HG02798 (cell line): Measurements from ENCODE around the gene ADAMTS19.

Experiments used
- ATAC-seq: cut with Tn5 transposase; IDR thresholded peaks from one replicate; pipeline ENCODE4 v1.9.1; 2021; ENCODE audit warnings: mild to moderate bottlenecking; ENCODE audit not compliant: unreplicated experiment, poor library complexity

ADAMTS19 gene

DNA sequence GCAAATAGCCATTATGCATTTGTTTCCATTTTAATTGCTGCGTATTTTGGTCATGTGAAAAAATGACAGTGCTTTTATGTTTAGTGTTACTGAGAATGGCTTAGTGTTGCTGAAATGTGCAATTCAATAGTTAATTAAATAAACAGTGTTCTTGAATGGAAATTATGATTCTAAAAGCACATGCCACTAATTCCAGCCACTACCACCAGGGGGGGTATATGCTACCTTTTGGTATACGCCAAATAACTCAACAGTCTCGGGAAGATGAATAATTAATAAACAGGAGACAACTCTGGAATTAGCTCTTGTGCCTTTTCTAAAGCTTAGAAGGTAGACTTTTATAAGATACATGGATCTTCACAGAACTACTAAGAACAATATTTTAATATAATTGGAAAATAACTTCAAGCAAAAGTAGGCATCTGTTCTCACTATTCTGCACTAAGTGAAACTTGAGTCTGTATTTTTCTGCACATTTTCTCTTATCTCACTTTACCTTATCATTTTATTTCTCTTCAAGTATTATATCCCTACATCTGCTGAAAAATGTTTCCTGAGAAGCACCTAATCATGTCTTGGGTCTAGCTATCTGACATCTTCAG, 204.3 kb downstream of the ADAMTS19 start:
- ATAC-seq: peak; percentile 89

DNA sequence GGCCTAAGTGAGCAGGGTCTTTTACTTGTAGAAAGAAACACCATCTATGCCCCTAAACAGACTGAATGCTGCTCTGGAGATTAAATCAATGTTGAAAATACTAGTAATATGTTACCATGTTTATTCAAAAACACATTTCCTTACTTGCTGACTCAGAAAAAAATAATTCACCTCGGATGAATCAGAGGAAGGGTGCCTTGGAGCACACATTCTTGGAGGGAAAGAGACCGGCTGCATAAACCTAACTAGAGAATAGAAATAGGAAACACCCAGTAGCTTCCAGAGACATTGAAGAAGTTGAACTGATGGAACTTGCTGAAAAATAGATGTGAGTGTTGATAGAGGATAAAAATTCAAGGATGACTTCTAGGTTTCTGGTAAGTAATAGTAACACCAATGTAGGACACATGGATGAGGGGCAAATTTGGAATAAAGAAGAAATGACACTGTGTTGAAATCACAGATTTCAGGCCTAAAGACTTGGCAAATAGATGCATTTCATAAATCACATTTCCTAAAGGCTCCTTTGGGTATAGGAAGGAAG, 210.9 kb downstream of the ADAMTS19 start:
- no peak for ATAC-seq

DNA sequence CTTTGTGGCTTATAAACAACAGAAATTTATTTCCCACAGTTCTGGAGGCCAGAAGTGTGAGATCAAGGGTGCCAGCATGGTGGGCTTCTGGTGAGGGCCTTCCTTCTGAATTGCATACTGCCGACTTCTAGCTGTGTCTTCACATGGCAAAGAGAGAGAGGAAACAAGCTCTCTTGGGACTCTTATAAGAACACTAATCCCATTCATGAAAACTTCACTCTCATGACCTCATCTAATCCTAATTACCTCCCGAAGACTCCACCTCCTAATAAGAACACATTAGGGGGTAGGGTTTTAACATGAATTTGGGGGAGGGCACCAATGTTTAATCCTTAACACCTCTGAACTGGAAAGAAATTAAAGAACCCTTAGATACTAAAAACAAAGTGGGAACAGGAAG, 211.9 kb downstream of the ADAMTS19 start:
- ATAC-seq: no peak

DNA sequence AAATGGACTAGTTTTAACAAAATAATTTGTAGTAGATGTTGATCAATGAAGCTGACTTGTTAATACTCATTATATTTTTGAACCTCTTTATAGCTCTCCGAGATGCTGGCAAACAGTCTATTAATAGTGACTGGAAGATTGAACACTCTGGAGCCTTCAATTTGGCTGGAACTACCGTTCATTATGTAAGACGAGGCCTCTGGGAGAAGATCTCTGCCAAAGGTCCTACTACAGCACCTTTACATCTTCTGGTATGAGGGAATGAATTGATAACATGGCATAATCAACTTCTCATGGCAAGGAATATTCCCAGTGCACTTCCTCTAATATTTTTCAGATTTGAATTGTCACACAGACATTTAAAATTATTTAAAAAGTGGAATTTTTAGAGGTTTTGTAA, 219.6 kb downstream of the ADAMTS19 start:
- ATAC-seq: no peak

DNA sequence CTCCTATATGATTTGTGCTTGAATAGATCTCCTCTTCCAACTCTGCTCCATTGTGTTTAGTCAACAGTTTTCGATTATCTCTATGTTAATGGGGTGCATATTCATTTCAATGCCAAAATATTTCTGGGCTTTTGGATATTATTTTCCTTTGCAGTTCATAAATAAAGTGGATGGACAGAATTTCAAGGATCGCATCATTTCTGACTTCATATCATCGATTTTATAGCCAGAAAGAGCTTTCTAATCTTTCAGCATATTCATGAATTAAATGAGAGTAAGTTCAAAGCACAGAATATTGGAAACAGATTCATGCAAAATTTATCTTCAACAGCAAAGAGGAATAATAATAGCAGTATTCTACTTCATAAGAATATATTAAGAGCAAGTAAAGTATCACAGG, 227.8 kb downstream of the ADAMTS19 start:
- ATAC-seq: no peak

DNA sequence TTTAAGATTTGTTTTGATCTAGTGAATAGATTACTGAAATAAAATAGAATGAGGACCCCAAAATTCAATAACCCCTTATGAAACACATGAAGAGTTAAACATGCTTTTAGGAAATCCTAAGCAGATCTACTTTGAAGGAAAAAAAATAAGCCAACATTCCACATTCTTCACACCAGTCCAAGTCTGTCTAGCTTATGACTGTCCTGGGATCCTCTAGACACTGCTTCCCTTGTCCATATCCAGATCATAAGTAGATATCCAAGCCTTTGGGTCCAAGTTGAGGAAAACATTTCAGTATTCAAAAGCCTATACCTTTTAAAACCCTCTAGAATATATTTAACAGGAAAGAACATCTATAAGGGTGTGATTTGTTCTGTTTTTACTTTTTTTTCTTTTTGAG, 228.9 kb downstream of the ADAMTS19 start:
- no peak for ATAC-seq

DNA sequence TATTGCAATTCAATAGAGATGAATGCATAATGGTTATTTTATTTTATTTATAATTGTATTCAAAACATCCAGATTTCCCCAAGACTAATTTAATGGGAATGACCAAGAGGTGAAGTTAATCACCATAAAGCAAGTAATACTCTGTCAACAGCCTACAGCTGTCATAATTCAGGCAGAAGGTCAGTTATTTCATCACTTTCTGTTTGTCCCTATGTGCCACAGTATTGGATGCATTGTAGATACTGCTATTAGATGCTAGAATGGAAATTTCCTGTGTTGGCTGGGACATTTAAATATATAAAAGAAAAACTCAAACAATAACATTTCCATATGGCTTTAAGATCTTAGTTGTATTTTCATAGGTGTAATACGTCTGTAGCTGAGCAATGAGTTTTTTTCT, 231.1 kb downstream of the ADAMTS19 start:
- ATAC-seq: no peak

DNA sequence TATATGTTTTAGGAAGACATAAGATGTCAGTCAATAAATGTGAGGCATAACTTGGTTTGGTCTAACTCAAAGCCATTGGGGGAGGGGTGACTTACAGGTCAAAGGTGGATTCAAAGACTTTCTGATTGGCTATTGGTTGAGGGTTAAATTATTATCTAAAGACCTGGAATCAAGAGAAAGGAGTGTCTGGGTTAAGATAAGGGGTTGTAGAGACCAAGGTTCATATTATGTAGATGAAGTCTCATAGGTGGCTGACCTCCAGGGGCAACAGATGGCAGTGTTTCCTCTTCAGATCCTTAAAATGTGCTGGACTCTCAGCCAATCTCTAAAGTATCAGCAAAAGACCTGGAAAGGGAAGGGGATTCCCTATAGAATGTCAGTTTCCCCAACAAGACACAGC, 236.5 kb downstream of the ADAMTS19 start:
- ATAC-seq: no peak

DNA sequence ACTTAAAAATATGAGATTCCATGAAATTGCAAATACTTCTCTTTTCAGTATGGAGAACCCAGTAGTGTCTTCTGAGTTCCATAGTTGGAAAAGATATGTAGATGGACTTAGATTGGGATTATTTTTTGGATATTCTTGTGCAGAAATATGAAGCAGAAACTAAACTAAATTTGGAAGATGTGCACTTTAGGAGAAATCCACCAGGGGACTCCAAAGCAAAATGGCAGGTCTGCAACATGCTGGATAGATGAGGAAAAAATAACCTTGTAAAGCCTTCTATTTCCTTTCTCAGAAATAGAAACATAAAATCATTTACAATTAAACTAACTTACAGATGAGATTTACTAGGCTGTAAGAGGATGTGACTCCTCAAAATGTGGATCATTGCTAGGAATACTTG, 238.6 kb downstream of the ADAMTS19 start:
- ATAC-seq: no peak

DNA sequence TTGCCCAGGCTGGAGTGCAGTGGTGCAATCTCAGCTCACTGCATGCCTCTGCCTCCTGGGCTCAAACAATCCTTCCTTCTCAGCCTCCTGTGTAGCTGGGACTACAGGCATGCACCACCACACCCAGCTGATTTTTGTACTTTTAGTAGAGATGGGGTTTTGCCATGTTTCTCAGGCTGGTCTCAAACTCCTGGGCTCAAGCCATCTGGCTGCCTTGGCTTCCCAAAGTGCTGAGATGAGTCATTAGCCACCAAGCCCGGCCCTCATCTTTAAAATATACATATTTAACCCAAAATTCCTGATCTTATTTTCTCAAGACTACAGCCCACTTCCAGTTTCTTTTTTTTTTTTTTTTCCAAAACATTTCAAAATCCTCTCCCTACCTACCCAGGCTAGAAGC, 256.1 kb downstream of the ADAMTS19 start:
- no peak for ATAC-seq

DNA sequence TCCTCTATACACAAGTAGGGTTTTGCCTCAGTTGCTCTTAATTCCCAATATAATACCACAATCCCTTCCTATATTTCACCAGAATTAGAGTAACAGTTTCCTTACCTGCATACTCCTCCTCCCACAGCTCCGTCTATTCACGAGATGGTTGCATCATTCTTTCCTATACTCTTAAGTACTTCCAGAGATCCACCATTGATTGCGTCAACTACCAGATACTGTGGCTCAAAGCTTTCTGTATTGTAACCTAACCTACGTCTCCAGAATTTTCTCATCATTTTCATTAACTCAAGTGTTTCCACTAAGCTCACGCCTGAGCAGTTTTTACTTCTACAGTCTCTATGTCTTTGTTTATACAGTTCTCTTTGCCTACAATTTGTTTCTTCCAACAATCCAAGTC, 256.6 kb downstream of the ADAMTS19 start:
- ATAC-seq: no peak

DNA sequence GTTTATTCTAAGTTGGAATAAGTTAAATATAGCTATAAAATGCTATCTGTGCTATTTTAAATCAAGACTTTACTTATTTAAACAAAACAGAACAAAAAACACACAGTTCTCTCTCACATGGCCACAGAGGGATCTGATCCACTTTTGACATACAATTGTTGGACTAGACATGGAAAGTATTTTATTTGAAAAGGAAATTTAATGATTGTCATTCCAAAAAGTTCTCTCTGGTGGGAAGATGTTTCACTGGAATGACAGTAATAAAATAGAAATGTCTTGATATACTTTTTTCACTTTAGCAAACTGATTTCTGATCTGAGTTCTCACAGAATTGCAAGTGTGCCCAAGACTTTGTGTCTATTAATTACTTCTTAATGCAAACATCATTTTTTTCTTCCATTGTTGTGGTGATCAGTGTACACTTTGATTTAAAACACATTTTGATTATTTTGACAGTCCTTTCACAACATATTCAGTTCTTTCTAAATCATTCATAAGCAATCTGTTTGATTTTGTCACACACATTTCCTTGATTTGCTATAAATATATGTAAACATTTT, 257.7 kb downstream of the ADAMTS19 start:
- no peak for ATAC-seq

DNA sequence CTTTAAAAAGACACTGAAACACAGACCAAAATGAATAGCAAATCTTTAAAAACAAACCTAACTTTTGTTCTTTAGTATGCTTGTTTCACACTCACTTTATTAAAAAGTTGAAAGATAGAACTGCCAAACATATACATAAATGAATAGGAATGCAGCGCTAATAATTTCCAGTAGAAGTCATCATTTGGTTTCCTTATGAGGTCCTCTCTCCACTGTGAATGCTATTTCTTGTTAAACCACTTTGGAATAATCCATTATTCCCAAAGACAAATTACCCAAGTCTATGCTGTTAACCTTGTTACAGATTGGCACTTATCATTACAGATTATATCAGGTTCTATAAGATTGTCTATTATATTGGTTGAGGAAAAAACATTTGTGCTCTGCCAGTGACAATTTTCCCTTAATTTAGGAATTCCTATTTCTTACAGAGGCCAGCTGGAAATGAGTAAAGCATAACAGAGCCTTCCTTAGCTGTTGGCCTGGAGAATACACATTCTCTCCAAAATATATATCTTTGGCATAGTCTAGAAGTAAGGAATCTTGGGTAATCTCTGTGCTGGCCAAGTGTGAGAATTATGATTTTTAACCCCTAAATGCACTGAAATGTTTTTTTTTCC, 258.5 kb downstream of the ADAMTS19 start:
- no peak for ATAC-seq

DNA sequence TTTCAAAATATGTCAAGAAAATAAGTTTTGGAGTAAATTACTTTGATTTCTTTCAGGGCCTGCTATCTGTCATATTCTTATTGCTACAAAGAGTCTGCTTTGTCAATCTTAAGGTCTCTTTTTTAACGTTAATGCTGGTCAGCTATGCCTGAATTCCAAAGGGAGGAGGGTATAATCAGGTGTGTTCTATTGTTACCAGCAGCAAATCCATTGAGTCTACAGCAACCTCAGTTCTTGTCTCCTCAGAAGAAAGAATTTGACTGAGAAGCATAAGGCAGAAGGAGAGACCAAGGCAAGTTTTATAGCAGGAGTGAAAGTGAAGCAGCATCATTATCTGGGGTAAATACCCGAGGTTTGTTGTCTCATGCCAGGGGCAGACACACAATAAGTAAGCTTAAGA, 264.1 kb downstream of the ADAMTS19 start:
- no peak for ATAC-seq

DNA sequence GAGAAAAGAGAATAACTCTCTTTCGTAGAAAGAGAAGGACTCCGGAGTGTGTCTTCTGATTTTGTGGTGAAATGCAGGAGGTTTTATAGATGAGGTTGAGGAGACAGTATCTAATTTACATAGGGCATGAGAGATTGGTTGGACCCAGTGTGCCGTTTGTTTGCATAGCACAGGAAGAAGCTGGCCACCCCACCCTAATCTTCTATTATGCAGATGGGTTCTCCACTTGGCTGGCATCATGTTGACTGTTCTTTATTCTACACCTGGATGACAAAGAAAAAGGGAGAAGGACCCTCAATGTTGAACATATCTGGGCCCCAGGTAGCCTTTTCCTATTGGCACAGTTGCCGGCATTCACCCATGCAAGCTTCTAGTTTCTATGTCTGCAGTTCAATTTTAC, 264.5 kb downstream of the ADAMTS19 start:
- ATAC-seq: no peak

DNA sequence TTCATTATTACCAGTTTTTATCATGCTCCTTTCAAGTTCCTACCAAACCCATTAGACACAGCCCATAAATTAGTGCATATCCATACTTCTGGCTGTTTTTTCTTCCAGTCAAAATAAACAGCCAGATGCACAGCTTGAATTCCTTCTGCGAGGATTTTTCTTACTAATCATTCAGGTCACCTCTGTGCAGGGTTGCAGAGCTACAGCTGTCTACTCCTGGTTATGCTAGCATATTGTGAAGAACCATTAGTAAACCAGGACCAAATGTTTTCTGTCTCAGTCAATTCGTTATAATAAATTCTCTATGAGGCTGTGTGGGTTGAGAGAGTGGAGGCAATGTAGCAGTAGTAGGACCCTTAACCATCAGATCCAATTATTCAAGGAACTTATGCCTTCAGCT, 279.7 kb downstream of the ADAMTS19 start:
- no peak for ATAC-seq

DNA sequence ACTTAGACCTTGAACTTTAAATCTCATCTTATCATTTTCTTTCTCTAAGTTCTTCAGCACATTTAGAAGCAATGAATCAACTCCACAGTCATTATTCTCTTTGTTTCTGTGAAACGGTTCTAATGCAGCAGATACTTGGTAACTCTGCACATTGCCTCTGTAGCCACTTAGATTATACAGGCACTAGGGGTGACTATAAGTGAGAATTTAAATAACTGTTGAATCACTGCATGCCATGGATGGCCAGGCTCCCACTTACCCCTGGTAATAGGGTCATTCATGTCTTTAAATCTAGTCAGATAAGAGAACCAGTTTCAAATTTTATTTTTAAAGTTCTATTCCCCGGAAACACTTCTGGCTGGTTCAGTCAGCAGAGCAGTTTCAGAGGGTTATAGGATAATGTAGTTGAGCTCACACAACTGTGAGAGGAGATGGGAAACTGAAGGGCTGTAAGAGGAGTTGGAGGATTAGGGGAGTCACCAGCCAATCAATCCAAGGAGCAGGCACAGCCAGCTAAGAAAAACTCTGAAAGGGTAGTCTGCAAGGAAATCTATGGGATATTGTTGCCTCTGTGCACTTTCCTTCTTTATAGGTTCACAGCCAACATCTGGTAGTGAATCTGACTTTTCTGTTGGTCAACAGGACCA, 283.6 kb downstream of the ADAMTS19 start:
- no peak for ATAC-seq

DNA sequence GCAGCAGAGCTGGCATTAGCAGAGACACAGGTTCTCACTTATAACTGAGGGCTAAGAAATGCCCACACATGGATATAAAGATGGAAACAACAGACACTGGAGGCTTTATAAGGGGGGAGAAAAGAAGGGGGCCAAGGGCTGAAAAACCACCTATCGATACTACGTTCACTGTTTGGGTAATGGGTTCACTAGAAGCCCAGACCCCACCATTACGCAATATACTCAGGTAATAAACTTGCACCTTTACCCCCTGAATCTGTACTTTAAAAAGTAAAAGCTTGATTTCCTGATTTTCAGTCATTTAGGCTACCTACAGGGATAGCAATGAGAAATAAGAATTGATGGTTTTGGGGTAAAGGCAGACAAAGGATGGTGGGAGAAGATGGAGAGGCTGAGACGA, 285.9 kb downstream of the ADAMTS19 start:
- ATAC-seq: no peak

DNA sequence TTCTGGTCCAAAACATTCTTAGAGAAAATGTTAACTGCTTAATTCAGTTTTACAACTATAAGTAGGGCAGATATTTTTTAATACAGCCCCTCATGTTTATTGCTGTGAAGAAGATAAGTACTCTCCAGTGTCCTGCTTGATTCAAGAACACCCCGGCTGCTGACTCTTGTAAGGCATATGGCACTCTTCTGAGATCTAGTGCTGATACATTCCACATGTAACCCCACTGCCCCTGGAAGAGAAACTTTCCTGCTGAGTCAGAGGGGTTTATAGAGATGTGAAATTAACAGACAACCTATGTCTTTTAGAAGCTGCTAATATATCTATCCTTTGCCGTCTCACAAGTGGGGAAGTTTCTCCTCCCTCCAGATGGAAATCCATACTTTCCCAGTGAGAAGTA, 286.8 kb downstream of the ADAMTS19 start:
- no peak for ATAC-seq

DNA sequence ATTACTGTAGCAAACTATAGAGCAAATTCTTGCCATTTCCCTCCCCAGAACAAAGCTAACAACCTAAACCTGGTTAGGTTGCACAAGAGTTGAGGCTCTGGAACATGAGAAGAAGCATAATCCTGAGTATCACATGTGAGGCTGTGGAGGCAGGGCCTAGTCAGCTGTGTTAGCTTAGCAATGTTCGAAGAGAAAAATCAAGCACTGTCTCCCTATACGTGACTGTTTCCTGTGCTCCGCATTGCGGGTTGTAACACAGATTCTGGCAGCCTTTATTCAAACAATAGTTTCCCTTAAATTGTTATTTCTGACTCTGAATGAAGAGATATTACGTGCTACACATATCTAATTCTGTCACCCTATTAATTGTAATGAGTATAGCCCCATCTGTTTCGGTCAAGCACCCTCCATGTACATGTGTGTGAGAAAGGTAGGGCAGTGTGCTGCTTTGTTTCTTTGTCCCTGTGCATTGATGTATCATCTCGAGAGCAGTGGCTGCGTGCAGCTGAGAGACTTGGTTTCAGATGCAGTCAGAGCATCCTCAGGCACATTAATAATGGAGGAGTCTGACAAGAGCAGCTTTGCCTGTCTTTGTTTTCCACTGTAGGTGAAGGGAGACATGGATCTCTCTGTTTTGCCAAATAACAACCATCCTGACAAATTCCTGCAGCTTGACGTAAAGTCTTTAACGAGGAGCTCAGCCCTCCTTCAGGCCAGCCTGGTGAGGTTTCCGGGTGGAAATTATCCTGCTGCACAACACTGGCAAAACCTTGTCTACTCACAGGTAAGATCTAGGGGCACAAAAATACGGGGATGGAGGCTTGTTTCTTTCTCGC, 287.7 kb downstream of the ADAMTS19 start, which contains the start of gene MINAR2:
MINAR2 (plus strand) TSS at position 523 of the 836 bp plus-strand sequence; CDS start at position 620, 97 bp downstream.
- no peak for ATAC-seq
